ENCODE measurements around the gene TXNRD2.
"Not testable (repeated sequence)": the region's sequence is repeated elsewhere in the genome, so short reads cannot be mapped to it uniquely, and the experiment has no call there.

Gene TXNRD2

DNA sequence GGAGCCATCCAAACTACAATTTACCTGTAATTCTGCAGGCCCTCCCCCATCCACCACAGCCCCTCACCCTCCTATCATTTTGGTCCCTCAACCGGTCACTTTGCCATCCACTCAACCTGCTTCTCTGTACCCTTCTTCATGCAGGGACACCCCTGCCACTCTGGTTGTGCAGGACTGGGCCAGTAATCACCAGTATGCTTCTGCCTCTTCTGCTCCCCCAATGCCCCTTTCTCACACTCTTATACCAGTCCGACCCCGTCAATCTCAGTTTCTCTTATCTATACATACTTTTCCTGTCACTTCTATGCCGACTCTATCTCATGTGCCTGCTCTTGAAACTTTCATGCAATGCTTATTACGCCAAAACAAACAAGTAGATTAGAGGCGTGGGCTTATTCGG lies 5.1 kb downstream of the TXNRD2 start:
- H3K9me3 Mint-ChIP-seq: peaks cover 7 to 8% of the 10 kb centered on the region in 2 donors
- H3K27me3 Mint-ChIP-seq: no peaks in the 10 kb centered on the region
- peaks cover 20 to 23% of the 10 kb centered on the region in 2 donors for H3K4me1 Mint-ChIP-seq (ENCODE audit: low read depth in 2 of 2)
- H3K27ac Mint-ChIP-seq: no peak overlapping the region
- DNase-seq (no peak), ATAC-seq (replicated peaks) (no peak)
- no peak overlapping the region for H3K4me3 Mint-ChIP-seq
- peaks cover 4% of the 10 kb centered on the region for H3K36me3 Mint-ChIP-seq (ENCODE audit: insufficient read depth)

DNA sequence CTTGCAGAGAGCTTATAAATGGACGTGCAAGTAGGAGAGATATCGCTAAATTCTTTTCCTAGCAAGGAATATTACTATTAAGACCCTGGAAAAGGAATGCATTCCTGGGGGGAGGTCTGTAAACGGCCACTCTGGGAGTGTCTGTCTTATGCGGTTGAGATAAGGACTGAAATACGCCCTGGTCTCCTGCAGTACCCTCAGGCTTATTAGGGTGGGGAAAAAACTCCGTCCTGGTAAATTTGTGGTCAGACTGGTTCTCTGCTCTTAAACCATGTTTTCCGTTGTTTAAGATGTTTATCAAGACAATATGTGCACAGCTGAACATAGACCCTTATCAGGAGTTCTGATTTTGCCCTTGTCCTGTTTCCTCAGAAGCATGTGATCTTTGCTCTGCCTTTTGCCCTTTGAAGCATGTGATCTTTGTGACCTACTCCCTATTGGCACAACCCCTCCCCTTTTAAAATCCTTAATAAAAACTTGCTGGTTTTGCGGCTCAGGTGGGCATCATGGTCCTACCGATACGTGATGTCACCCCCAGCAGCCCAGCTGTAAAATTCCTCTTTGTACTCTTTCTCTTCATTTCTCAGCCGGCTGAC lies 6.4 kb downstream of the TXNRD2 start:
- H3K4me1 Mint-ChIP-seq (ENCODE audit: low read depth in 2 of 2): peaks cover 9 to 12% of the 10 kb centered on the region in 2 donors
- ATAC-seq (replicated peaks); DNase-seq; H3K9me3 Mint-ChIP-seq; H3K27me3 Mint-ChIP-seq; H3K27ac Mint-ChIP-seq; H3K36me3 Mint-ChIP-seq (ENCODE audit: insufficient read depth); H3K4me3 Mint-ChIP-seq: not testable (repeated sequence)

DNA sequence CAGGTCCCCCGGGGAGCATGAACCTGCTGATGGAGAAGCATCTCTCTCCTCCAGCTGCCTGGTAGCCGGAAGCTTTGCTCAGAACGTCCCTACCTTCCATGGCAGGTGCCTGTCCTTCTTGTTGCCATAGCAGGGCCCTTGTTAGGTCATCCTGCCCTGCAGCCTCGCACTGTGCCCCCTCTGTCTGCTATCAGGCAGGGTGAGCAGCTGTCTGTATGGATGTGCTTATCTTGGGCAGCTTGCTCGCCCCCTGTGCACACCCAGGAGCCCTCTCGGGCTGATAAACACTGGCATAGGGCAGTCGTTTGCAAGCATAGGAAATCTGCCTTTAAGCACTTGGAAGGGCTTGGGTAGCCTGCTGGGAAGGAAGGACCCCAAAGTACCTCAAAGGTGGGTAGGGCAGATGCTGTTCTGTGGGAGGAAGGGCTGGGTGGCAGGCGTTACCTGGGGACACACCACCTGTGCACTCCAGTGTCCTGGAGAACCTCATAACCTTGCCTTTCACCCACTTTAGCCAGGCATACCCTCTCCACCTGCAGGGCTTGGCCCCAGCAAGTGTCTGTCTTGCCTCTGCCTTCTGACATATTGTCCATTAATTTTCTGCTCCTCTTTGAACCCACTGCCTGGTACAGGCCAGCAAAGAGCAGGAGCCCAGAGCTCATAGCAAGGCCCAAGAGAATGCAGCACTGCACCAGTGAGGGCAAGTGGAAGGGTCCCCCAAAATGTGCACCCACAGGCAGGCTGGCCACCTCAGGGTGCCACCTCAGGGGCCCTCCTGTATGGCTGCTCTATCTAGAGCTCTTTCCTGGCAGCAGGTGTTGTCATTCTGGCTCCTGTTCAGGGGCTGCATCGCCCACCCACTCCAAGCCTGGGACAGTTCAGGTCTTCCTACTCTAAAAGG lies 8.0 kb downstream of the TXNRD2 start:
- no peak overlapping the region for H3K4me3 Mint-ChIP-seq
- peaks cover 3 to 12% of the 10 kb centered on the region in 2 donors for H3K4me1 Mint-ChIP-seq (ENCODE audit: low read depth in 2 of 2)
- no peaks in the 10 kb centered on the region for H3K27me3 Mint-ChIP-seq
- peak overlapping the region in 1 of 2 donors; percentile 58 for H3K27ac Mint-ChIP-seq
- H3K36me3 Mint-ChIP-seq (ENCODE audit: insufficient read depth): peaks cover 4% of the 10 kb centered on the region
- peaks cover 7 to 8% of the 10 kb centered on the region in 2 donors for H3K9me3 Mint-ChIP-seq
- DNase-seq (no peak), ATAC-seq (replicated peaks) (no peak)

DNA sequence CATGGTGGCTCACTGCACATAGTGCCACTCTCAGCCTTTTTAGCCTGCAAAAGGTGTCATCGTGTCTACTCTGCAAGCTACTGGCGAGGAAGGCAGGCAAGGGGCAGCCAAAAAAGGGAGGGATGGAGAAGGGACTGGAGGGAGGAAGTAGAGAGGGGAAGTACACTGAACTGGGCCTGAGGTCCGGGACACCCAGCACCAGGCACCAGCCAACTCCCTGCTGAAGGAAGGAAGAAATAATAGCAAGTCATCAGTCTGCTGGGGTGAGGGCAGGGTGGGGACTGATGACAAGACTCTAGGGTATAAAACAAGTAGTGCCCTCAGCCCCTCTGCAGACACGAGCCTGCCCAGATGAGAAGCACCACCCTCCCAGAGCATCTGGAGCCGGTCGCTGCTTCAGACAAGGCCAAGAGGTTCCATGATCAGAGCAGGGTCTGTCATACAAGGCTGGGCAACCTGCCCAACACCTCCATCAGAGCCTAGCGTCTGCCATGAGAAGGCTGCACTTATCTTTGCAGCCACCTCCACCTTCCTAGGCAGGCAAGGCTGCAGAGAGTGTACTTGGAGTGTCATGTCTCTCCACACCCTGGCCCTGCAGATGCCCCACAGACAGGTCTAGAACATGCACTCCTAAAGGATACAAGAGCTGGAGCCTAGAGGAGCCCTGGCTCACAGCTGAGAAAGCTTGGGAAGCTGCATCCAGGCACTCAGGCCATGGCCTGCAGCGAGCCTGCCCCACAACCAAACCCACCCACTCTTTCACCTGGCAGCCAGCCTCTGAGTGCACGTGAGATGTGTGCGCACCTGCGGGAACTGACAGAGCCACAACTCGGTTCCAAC lies 9.0 kb downstream of the TXNRD2 start:
- DNase-seq: no peak
- Mint-ChIP-seq H3K27me3 (no peaks in the 10 kb centered on the region), H3K4me1 (ENCODE audit: low read depth in 2 of 2) (peaks cover 3 to 13% of the 10 kb centered on the region in 2 donors), H3K36me3 (ENCODE audit: insufficient read depth) (peaks cover 4% of the 10 kb centered on the region), H3K9me3 (peaks cover 7 to 8% of the 10 kb centered on the region in 2 donors), H3K27ac (no peak overlapping the region), H3K4me3 (no peak overlapping the region)
- no peak for ATAC-seq (replicated peaks)

DNA sequence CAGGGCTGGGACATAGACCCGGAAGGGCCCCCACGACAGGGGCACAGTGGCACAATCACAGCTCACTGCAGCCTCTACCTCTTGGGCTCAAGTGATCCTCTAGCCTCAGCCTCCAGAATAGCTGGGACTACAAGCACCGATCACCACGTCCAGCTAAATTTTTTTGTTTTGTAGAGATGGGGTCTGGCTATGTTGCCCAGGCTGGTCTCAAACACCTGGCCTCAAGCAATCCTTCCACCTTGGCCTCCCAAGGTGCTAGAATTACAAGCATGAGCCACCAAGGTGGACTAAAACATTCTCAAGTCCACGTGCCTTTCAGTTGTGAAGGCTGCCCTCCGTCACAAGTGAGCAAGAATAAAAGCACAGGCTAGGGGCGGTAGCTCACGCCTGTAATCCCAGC lies 10.1 kb downstream of the TXNRD2 start:
- no peak overlapping the region for H3K27ac Mint-ChIP-seq
- H3K9me3 Mint-ChIP-seq: peaks cover 4 to 5% of the 10 kb centered on the region in 2 donors
- ATAC-seq (replicated peaks): no peak
- H3K36me3 Mint-ChIP-seq (ENCODE audit: insufficient read depth): peaks cover 8% of the 10 kb centered on the region
- H3K4me1 Mint-ChIP-seq (ENCODE audit: low read depth in 2 of 2): peaks cover 3 to 13% of the 10 kb centered on the region in 2 donors
- no peak overlapping the region for H3K4me3 Mint-ChIP-seq
- no peaks in the 10 kb centered on the region for H3K27me3 Mint-ChIP-seq
- DNase-seq: no peak

DNA sequence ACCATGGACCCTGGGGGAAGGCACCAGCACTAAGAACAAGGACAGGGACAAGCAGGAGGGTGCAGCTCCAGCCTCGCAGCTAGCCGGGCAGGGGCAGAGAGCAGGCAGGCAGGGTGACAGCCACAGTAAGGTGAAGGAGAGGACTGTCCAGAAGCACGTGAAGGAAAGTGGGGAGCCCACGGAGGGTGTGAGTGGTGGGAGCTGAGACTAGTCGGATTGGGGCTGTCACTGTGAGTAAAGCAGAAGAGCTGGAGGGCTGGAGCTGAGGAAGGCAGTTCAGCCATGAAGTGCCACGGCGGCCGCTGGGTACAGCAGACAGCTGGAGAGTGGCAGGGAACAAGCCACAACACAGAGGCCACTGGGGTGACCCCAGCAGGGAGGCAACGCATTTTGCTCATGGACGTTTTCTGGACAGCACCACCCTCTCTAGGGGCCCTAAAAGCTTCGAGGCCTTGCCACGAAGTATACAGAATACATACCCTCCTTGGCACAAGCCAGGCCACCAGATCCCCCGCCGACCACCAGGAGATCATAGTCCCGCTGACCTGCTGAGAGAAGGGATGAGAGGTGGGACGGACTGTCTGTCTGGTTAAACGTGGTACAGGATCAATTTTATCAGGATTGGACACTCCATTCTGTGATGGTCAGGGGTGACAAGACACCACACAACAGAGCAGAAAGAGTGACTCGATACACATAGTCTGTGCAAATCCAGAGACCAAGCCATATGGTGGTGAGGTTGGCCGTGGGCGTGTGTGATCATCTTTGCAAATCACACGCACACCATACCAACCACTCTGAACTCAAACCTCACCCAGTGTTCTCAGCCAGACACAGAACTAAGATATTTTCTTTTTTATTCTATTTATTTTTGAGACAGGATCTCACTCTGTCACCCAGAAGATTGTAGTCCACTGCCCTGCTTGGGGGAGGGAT lies 10.8 kb downstream of the TXNRD2 start:
- no peaks in the 10 kb centered on the region for H3K9me3 Mint-ChIP-seq
- no peak overlapping the region for H3K27ac Mint-ChIP-seq
- ATAC-seq (replicated peaks): no peak
- peaks cover 3 to 13% of the 10 kb centered on the region in 2 donors for H3K4me1 Mint-ChIP-seq (ENCODE audit: low read depth in 2 of 2)
- no peaks in the 10 kb centered on the region for H3K27me3 Mint-ChIP-seq
- H3K4me3 Mint-ChIP-seq: no peak overlapping the region
- DNase-seq: no peak
- H3K36me3 Mint-ChIP-seq (ENCODE audit: insufficient read depth): peaks cover 8% of the 10 kb centered on the region

DNA sequence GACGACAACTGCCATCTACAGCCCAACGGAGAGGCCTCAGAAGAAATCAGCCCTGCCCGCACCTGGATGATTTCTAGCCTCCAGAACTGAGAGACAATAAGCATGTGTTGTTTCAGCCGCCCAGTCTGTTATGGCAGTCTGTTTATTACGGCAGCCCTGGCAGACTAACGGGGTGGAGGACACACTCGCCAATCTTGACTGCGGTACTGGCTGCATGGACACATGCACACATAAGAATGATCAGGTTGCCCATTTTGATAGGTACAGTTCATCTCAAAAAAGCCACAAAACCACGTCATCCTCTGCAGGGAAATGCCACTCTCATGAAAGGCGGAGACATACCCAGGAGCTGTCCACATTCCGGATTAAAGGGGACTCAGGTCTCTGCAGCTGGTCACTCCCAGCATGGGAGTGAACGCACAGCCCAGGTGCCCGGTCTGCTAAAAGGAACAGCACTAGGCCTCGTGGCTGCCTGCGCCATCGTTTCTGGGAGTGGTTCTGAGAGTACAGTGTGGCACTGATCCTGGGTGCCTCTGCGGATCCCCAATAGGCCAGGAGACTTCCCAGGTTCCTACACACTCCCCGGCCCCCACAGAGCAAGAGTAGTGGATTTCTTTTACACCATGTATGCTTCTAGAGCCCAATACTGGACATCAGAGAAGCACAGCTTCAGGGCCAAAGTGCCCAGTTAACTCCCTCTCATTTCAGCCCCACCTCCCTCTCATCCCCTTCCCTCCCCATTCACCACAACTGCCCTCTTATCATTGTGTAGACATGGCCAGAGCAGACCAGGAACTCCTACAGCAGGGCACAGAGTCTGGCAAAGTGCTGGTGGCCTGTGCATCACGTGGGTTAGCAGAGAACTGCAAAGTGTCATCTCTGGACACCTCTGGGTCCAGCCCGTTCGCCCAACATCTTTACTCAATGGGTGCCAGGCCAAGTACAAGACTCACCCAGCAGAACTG lies 11.8 kb downstream of the TXNRD2 start:
- H3K27ac Mint-ChIP-seq: no peak overlapping the region

DNA sequence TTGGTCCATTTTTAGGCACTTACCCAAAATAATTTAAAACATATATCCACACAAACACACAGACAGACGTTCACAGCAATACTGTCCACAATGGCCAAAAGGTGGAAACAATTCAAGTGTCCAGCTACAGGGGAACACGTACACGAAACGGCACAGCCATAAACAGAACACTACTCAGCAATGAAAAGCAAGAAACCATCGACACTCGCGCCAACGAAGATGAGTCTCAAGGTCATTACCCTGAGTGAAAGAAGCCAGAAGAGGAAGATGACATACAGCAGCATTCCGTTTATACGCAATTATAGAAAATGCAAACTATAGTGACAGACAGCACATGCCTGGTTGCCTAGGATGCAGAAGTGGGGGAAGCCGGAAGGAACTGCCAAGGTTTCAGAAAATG lies 13.4 kb downstream of the TXNRD2 start:
- no peaks in the 10 kb centered on the region for H3K9me3 Mint-ChIP-seq
- no peak overlapping the region for H3K4me3 Mint-ChIP-seq
- peaks cover 0 to 8% of the 10 kb centered on the region in 2 donors for H3K4me1 Mint-ChIP-seq (ENCODE audit: low read depth in 2 of 2)
- ATAC-seq (replicated peaks) (no peak), DNase-seq (no peak)
- no peaks in the 10 kb centered on the region for H3K27me3 Mint-ChIP-seq
- no peak overlapping the region for H3K27ac Mint-ChIP-seq
- H3K36me3 Mint-ChIP-seq (ENCODE audit: insufficient read depth): peaks cover 10% of the 10 kb centered on the region

More for the DNA sequence above, 11.8 kb downstream of the TXNRD2 start:
- Mint-ChIP-seq H3K4me1 (ENCODE audit: low read depth in 2 of 2) (peaks cover 3 to 13% of the 10 kb centered on the region in 2 donors), H3K36me3 (ENCODE audit: insufficient read depth) (peaks cover 4% of the 10 kb centered on the region), H3K9me3 (no peaks in the 10 kb centered on the region), H3K27me3 (no peaks in the 10 kb centered on the region), H3K4me3 (no peak overlapping the region)
- ATAC-seq (replicated peaks) (no peak), DNase-seq (no peak)

DNA sequence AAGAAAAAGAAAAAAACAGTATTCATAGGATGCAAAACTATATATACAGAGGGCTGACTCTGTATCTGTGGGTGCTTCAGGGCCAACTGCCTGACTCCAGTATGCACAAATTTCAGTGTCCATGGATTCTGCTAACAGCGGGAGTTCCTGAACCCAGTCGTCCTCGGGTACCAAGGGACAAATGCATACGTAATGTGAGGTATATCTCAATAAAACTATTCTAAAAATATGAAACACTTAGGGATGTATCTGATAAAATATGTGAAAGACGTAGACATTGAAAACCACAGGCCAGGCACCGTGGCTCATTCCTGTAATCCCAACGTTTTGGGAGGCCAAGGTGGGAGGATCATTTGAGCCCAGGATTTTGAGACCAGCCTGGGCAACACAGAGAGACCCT lies 13.9 kb downstream of the TXNRD2 start:
- DNase-seq: no peak
- Mint-ChIP-seq H3K36me3 (ENCODE audit: insufficient read depth) (peaks cover 10% of the 10 kb centered on the region), H3K9me3 (no peaks in the 10 kb centered on the region), H3K4me3 (no peak overlapping the region), H3K27me3 (no peaks in the 10 kb centered on the region), H3K27ac (no peak overlapping the region), H3K4me1 (ENCODE audit: low read depth in 2 of 2) (peaks cover 0 to 3% of the 10 kb centered on the region in 2 donors)
- ATAC-seq (replicated peaks): no peak

DNA sequence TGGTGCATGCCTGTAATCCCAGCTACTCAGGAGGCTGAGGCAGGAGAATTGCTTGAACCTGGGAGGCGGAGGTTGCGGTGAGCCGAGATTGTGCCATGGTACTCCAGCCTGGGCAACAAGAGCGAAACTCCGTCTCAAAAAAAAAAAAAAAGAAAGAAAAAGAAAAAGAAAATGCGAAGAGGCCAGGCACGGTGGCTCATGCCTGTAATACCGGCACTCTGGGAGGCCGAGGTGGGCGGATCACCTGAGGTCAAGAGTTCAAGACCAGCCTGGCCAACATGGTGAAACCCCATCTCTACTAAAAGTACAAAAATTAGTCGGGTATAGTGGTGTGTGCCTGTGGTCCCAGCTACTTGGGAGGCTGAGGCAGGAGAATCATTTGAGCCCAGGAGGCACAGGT lies 15.6 kb downstream of the TXNRD2 start:
- peaks cover 10% of the 10 kb centered on the region for H3K36me3 Mint-ChIP-seq (ENCODE audit: insufficient read depth)
- not testable (repeated sequence) for ATAC-seq (replicated peaks); H3K4me3 Mint-ChIP-seq; H3K27ac Mint-ChIP-seq; H3K9me3 Mint-ChIP-seq; H3K4me1 Mint-ChIP-seq (ENCODE audit: low read depth in 2 of 2); DNase-seq; H3K27me3 Mint-ChIP-seq

DNA sequence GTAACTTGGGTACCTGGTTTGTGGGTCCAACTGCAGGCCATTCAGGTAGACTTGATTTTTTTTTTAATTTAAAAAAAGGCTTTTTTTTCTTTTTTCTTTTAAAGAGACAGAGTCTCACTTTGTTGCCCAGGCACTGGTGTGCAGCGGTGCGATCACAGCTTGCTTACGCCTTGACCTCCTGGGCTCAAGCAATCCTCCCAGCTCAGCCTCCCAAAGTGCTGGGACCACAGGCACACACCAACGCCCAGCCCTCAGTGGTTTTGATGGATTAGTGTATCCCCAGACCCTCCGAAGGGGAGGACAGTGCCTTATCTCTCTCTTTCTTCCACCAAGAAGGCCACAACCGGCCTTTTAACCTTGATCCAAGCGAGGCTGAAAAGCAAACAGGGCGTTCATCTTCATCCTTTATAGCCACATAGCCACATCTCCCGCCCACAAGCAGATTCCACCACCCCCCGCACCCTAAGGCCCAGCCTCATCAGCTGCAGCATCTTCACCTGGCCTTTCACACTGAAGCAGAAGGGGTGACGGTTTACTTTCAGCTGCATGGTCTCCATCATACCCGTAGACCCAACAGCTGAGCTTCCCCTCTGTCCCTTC lies 17.6 kb downstream of the TXNRD2 start:
- Mint-ChIP-seq H3K4me1 (ENCODE audit: low read depth in 2 of 2) (peaks cover 3 to 8% of the 10 kb centered on the region in 2 donors), H3K27ac (no peak overlapping the region), H3K4me3 (no peak overlapping the region), H3K36me3 (ENCODE audit: insufficient read depth) (peaks cover 14% of the 10 kb centered on the region), H3K27me3 (no peaks in the 10 kb centered on the region), H3K9me3 (no peaks in the 10 kb centered on the region)
- ATAC-seq (replicated peaks) (no peak), DNase-seq (no peak)

Data from effector memory CD8-positive, alpha-beta T cell (primary cell).